Measurements from ENCODE around the gene ACSF3.
"Not testable (repeated sequence)": the region's sequence is repeated elsewhere in the genome, so short reads cannot be mapped to it uniquely, and the experiment has no call there.

The ACSF3 gene

GRCh38 chr16:89054714-89055113, 38.9 kb upstream of the ACSF3 start:
- intact Hi-C loops (cut with DNase I) = loop anchor here (10.0 kb wide), 1 partner anchor 110 kb away; no protein-coding TSS in a partner anchor
- DNase-seq = no peak

GRCh38 chr16:89055313-89055712, 38.3 kb upstream of the ACSF3 start:
- intact Hi-C loops (cut with DNase I) = loop anchor here (10.0 kb wide), 1 partner anchor 111 kb away; no protein-coding TSS in a partner anchor
- DNase-seq = no peak

GRCh38 chr16:89055894-89056555, 37.6 kb upstream of the ACSF3 start:
- no peak for DNase-seq
- intact Hi-C loops (cut with DNase I) = loop anchor here (10.0 kb wide), 1 partner anchor 111 kb away; no protein-coding TSS in a partner anchor

- no peak for DNase-seq
- intact Hi-C loops (cut with DNase I) = loop anchor here (10.0 kb wide), 1 partner anchor 112 kb away; no protein-coding TSS in a partner anchor
These were observed 37.1 kb upstream of the ACSF3 start for GRCh38 chr16:89056592-89056991.

- DNase-seq = no peak
- intact Hi-C loops (cut with DNase I) = loop anchor here (10.0 kb wide), 1 partner anchor 113 kb away; no protein-coding TSS in a partner anchor
These were observed 35.9 kb upstream of the ACSF3 start for GRCh38 chr16:89057738-89058137.

- intact Hi-C loops (cut with DNase I) = loop anchor here (10.0 kb wide), 1 partner anchor 114 kb away; no protein-coding TSS in a partner anchor
These were observed 34.8 kb upstream of the ACSF3 start for GRCh38 chr16:89058812-89059211.

GRCh38 chr16:89060207-89060794, 33.4 kb upstream of the ACSF3 start:
- no peak for DNase-seq

More at GRCh38 chr16:89058812-89059211, 34.8 kb upstream of the ACSF3 start:
- no peak for DNase-seq

GRCh38 chr16:89061086-89061485, 32.6 kb upstream of the ACSF3 start:
- DNase-seq = no peak
- intact Hi-C loops (cut with DNase I) = no loop called here

More at GRCh38 chr16:89060207-89060794, 33.4 kb upstream of the ACSF3 start:
- intact Hi-C loops (cut with DNase I) = no loop called here

GRCh38 chr16:89061590-89062380, 31.9 kb upstream of the ACSF3 start:
- DNase-seq = no peak
- intact Hi-C loops (cut with DNase I) = no loop called here

GRCh38 chr16:89062389-89063345, 31.0 kb upstream of the ACSF3 start:
- DNase-seq = no peak
- intact Hi-C loops (cut with DNase I) = no loop called here

- DNase-seq = no peak
- intact Hi-C loops (cut with DNase I) = no loop called here
These were observed 29.8 kb upstream of the ACSF3 start for GRCh38 chr16:89063768-89064320.

GRCh38 chr16:89064606-89065457, 28.8 kb upstream of the ACSF3 start:
- intact Hi-C loops (cut with DNase I) = no loop called here

GRCh38 chr16:89065458-89065822, 28.2 kb upstream of the ACSF3 start:
- intact Hi-C loops (cut with DNase I) = no loop called here
- DNase-seq = no peak

More at GRCh38 chr16:89064606-89065457, 28.8 kb upstream of the ACSF3 start:
- no peak for DNase-seq

GRCh38 chr16:89066721-89067120, 26.9 kb upstream of the ACSF3 start:
- intact Hi-C loops (cut with DNase I) = no loop called here
- DNase-seq = no peak

- no peak for DNase-seq
- intact Hi-C loops (cut with DNase I) = no loop called here
These were observed 25.8 kb upstream of the ACSF3 start for GRCh38 chr16:89067677-89068443.

- DNase-seq; intact Hi-C loops (cut with DNase I): not testable (repeated sequence)
These were observed 24.6 kb upstream of the ACSF3 start for GRCh38 chr16:89068814-89069616.

GRCh38 chr16:89069920-89070319, 23.7 kb upstream of the ACSF3 start:
- intact Hi-C loops (cut with DNase I) = no loop called here
- no peak for DNase-seq

All from posterior cingulate gyrus (tissue), 11 donors.